SK-N-MC (cell line): ENCODE results near the gene TRIM25.

Source experiments
- EZH2 ChIP-seq: fragments of 200-600 bp; sonication (generic); IDR thresholded peaks from one replicate; pipeline ENCODE4 v1.6.1; 2017; ENCODE audit warnings: antibody characterized with exemption
- FOXP2 ChIP-seq: optimal IDR thresholded peaks from 2 replicates; pipeline ENCODE3; 2011; ENCODE audit warnings: mild to moderate bottlenecking, moderate library complexity; ENCODE audit not compliant: insufficient read depth; ENCODE audit errors: extremely low read length, control extremely low read depth
- POLR2AphosphoS5 ChIP-seq: IDR thresholded peaks from 2 replicates; pipeline ENCODE4 v1.6.1; 2012; ENCODE audit warnings: mild to moderate bottlenecking, low read depth, low read length, borderline replicate concordance

DNA sequence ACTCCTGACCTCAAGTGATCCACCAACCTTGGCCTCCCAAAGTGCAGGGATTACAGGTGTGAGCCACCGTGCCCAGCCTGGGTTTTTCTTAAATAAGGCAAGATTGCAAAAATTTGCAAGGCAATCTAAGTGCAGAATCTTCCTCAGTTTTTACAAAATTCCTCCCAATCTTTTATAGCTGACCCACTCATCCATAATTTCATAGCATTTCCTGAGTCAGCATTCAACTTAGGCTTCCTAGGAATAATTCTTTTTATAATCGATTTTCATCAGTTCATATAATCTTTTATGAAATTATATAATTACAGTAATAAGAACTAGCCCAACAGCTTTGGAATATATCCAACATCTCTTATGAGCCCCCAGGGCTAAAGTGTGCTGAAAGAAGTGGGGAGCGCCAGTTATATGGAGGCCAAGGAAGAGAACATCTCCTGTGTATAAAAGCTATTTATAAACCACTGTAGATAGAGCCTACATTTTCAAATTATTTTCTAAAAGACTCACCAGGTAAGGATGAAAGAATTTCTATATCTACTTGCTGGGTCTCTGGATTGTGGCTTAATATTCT, 32.2 kb upstream of the TRIM25 start:
- TF ChIP-seq POLR2AphosphoS5 (no peak), EZH2 (no peak), FOXP2 (no peak)
